ENCODE results near the gene ZNF135.

Gene ZNF135

GRCh38 chr19:58024661-58025060, 34.4 kb upstream of the ZNF135 start:
- no peak overlapping the region for H3K27ac ChIP-seq (replicated peaks)
- H3K4me3 ChIP-seq (replicated peaks; ENCODE audit: insufficient read depth, low read length) = no peak overlapping the region
- no peaks in the 10 kb centered on the region for H3K27me3 ChIP-seq (ENCODE audit: insufficient read depth, poor library complexity, severe bottlenecking)
- DNase-seq (ENCODE audit: low read depth in 1 of 2, low spot score in 1 of 2) = no peak
- TF ChIP-seq POLR2AphosphoS5 (IDR thresholded peaks at IDR 0.05; ENCODE audit: low read depth) = no peak
- TF ChIP-seq REST (IDR thresholded peaks at IDR 0.05; ENCODE audit: insufficient replicate concordance, low read depth) = no peak
- no peak for TF ChIP-seq CTCF (IDR thresholded peaks at IDR 0.05; ENCODE audit: insufficient read depth, low read length)
- no peak for TF ChIP-seq GABPA (IDR thresholded peaks at IDR 0.05; ENCODE audit: low read depth)
- TF ChIP-seq SPI1 (IDR thresholded peaks at IDR 0.05; ENCODE audit: borderline replicate concordance, low read depth) = no peak

- DNase-seq (ENCODE audit: low read depth in 1 of 2, low spot score in 1 of 2) = no peak
- TF ChIP-seq GABPA (IDR thresholded peaks at IDR 0.05; ENCODE audit: low read depth) (no peak), POLR2AphosphoS5 (IDR thresholded peaks at IDR 0.05; ENCODE audit: low read depth) (no peak), CTCF (IDR thresholded peaks at IDR 0.05; ENCODE audit: insufficient read depth, low read length) (no peak), SPI1 (IDR thresholded peaks at IDR 0.05; ENCODE audit: borderline replicate concordance, low read depth) (no peak), REST (IDR thresholded peaks at IDR 0.05; ENCODE audit: insufficient replicate concordance, low read depth) (no peak)
- Histone ChIP-seq H3K27ac (replicated peaks) (no peak within 1 kb of the TSS), H3K4me3 (replicated peaks; ENCODE audit: insufficient read depth, low read length) (no peak within 1 kb of the TSS), H3K27me3 (ENCODE audit: insufficient read depth, poor library complexity, severe bottlenecking) (no peaks in the 10 kb centered on the region)
Observed at GRCh38 chr19:58033741-58034476, 25.2 kb upstream of the ZNF135 start, which contains the start of gene ZSCAN1. TSS of gene ZSCAN1 (plus strand) at chr19:58034025. CDS start at chr19:58037837, 3,812 bp downstream.

- Histone ChIP-seq H3K27me3 (ENCODE audit: insufficient read depth, poor library complexity, severe bottlenecking) (no peaks in the 10 kb centered on the region), H3K4me3 (replicated peaks; ENCODE audit: insufficient read depth, low read length) (no peak overlapping the region), H3K27ac (replicated peaks) (no peak overlapping the region)
- no peak for DNase-seq (ENCODE audit: low read depth in 1 of 2, low spot score in 1 of 2)
- TF ChIP-seq GABPA (IDR thresholded peaks at IDR 0.05; ENCODE audit: low read depth) = no peak
- TF ChIP-seq REST (IDR thresholded peaks at IDR 0.05; ENCODE audit: insufficient replicate concordance, low read depth) = no peak
- TF ChIP-seq POLR2AphosphoS5 (IDR thresholded peaks at IDR 0.05; ENCODE audit: low read depth) = no peak
- no peak for TF ChIP-seq SPI1 (IDR thresholded peaks at IDR 0.05; ENCODE audit: borderline replicate concordance, low read depth)
- no peak for TF ChIP-seq CTCF (IDR thresholded peaks at IDR 0.05; ENCODE audit: insufficient read depth, low read length)
Observed at GRCh38 chr19:58034477-58034793, 24.6 kb upstream of the ZNF135 start.

Measured in HL-60 (cell line).